ENCODE data around the gene MAP3K6. TPM values are rescaled to one million over a fixed set of nuclear protein-coding genes. Genes with fewer than 3 reads are reported as not detected.

The MAP3K6 gene
- total and polyA plus RNA-seq, 2 of the 13 experiments (the other 11 are each of a cell fraction or from before 2014, with no cell fraction given): 2.7 to 3.2 TPM

DNA sequence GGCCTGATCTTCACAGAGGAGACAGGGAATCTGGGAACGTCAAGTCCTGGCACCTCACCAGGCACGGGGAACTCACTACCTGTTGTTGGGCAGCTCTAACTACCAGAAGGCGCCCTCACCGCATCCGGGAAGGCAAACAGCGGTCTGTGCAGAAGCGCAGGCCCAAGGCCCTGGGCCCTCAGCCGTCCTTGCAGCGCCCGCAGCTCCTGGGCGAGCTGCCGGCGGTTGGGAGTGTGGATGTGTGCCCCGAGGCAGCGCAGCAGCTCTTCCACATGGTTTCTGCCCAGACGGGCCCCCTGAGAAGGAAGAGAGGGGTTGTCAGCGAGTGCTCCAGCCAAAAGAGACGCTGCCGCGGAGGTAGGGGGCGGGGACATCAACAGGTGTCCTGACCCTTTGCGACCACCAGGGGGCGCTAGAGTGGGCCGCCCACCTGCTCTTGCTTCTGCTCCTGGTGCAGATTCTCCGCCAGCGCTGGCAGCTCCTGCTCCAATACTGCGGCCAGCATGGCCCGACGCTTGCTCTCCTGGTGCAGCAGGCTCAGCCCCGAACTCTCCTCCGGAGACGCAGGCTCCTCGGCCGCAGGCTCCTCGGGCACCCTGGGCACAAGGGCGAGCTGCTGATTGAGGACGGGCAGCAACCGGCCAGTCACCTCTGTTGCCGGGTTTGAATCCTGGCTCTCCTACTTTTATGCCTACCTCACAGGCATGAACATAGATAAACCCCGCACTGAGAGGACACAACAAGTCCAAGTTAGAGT, 9.3 kb downstream of the MAP3K6 start (continued):
- TF ChIP-seq FOXO1 (CRISPR knock-in tag; IDR thresholded peaks at IDR 0.05) (0 out of 2 replicates have a peak, but pooled peaks have one; percentile 17), SAP130 (CRISPR knock-in tag; IDR thresholded peaks at IDR 0.05; ENCODE audit: low read depth) (peak; percentile 31; the same call in 1 of the 2 replicates), ZNF546 (CRISPR knock-in tag; conservative IDR thresholded peaks at IDR 0.05) (no peak), MEIS2 (CRISPR knock-in tag; IDR thresholded peaks at IDR 0.05) (peak; percentile 54; the same call in 1 of the 2 replicates), KDM3A (CRISPR knock-in tag; IDR thresholded peaks at IDR 0.05; ENCODE audit: low read depth) (0 out of 2 replicates have a peak, but pooled peaks have one; percentile 56), HOXA5 (CRISPR knock-in tag; IDR thresholded peaks at IDR 0.05) (0 out of 2 replicates have a peak, but pooled peaks have one; percentile 45), TBL1XR1 (IDR thresholded peaks at IDR 0.05; ENCODE audit: borderline replicate concordance, low read length, partially characterized antibody) (no peak), ZSCAN31 (CRISPR knock-in tag; IDR thresholded peaks at IDR 0.05; ENCODE audit: low read depth) (peak; percentile 21; the same call in 1 of the 2 replicates), IRF2 (CRISPR knock-in tag; IDR thresholded peaks at IDR 0.05) (0 out of 2 replicates have a peak, but pooled peaks have one; percentile 25), ZNF644 (CRISPR knock-in tag; IDR thresholded peaks at IDR 0.05; ENCODE audit: low read depth) (no peak), CCDC6 (CRISPR knock-in tag; IDR thresholded peaks at IDR 0.05) (no peak), SUZ12 (IDR thresholded peaks at IDR 0.05; ENCODE audit: low read depth, low read length) (no peak), SP5 (CRISPR knock-in tag; IDR thresholded peaks at IDR 0.05; ENCODE audit: borderline replicate concordance, low read depth) (peak; percentile 61; the same call in 1 of the 2 replicates), NR2F1 (CRISPR knock-in tag; IDR thresholded peaks at IDR 0.05) (no peak)
- TF ChIP-seq, protein P1, sequence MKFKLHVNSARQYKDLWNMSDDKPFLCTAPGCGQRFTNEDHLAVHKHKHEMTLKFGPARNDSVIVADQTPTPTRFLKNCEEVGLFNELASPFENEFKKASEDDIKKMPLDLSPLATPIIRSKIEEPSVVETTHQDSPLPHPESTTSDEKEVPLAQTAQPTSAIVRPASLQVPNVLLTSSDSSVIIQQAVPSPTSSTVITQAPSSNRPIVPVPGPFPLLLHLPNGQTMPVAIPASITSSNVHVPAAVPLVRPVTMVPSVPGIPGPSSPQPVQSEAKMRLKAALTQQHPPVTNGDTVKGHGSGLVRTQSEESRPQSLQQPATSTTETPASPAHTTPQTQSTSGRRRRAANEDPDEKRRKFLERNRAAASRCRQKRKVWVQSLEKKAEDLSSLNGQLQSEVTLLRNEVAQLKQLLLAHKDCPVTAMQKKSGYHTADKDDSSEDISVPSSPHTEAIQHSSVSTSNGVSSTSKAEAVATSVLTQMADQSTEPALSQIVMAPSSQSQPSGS (CRISPR knock-in tag; IDR thresholded peaks at IDR 0.05): 0 out of 2 replicates have a peak, but pooled peaks have one; percentile 20
- TF ChIP-seq, protein P2, sequence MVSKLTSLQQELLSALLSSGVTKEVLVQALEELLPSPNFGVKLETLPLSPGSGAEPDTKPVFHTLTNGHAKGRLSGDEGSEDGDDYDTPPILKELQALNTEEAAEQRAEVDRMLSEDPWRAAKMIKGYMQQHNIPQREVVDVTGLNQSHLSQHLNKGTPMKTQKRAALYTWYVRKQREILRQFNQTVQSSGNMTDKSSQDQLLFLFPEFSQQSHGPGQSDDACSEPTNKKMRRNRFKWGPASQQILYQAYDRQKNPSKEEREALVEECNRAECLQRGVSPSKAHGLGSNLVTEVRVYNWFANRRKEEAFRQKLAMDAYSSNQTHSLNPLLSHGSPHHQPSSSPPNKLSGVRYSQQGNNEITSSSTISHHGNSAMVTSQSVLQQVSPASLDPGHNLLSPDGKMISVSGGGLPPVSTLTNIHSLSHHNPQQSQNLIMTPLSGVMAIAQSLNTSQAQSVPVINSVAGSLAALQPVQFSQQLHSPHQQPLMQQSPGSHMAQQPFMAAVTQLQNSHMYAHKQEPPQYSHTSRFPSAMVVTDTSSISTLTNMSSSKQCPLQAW (CRISPR knock-in tag; IDR thresholded peaks at IDR 0.05): 0 out of 2 replicates have a peak, but pooled peaks have one; percentile 37
- TF ChIP-seq, protein P3, sequence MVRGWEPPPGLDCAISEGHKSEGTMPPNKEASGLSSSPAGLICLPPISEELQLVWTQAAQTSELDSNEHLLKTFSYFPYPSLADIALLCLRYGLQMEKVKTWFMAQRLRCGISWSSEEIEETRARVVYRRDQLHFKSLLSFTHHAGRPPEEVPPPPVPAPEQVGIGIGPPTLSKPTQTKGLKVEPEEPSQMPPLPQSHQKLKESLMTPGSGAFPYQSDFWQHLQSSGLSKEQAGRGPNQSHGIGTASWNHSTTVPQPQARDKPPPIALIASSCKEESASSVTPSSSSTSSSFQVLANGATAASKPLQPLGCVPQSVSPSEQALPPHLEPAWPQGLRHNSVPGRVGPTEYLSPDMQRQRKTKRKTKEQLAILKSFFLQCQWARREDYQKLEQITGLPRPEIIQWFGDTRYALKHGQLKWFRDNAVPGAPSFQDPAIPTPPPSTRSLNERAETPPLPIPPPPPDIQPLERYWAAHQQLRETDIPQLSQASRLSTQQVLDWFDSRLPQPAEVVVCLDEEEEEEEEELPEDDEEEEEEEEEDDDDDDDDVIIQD (CRISPR knock-in tag; IDR thresholded peaks at IDR 0.05; ENCODE audit: low read depth): no peak
- TF ChIP-seq, protein P4, sequence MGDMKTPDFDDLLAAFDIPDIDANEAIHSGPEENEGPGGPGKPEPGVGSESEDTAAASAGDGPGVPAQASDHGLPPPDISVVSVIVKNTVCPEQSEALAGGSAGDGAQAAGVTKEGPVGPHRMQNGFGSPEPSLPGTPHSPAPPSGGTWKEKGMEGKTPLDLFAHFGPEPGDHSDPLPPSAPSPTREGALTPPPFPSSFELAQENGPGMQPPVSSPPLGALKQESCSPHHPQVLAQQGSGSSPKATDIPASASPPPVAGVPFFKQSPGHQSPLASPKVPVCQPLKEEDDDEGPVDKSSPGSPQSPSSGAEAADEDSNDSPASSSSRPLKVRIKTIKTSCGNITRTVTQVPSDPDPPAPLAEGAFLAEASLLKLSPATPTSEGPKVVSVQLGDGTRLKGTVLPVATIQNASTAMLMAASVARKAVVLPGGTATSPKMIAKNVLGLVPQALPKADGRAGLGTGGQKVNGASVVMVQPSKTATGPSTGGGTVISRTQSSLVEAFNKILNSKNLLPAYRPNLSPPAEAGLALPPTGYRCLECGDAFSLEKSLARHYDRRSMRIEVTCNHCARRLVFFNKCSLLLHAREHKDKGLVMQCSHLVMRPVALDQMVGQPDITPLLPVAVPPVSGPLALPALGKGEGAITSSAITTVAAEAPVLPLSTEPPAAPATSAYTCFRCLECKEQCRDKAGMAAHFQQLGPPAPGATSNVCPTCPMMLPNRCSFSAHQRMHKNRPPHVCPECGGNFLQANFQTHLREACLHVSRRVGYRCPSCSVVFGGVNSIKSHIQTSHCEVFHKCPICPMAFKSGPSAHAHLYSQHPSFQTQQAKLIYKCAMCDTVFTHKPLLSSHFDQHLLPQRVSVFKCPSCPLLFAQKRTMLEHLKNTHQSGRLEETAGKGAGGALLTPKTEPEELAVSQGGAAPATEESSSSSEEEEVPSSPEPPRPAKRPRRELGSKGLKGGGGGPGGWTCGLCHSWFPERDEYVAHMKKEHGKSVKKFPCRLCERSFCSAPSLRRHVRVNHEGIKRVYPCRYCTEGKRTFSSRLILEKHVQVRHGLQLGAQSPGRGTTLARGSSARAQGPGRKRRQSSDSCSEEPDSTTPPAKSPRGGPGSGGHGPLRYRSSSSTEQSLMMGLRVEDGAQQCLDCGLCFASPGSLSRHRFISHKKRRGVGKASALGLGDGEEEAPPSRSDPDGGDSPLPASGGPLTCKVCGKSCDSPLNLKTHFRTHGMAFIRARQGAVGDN (CRISPR knock-in tag; IDR thresholded peaks at IDR 0.05): peak; percentile 73
- TF ChIP-seq, protein P5, sequence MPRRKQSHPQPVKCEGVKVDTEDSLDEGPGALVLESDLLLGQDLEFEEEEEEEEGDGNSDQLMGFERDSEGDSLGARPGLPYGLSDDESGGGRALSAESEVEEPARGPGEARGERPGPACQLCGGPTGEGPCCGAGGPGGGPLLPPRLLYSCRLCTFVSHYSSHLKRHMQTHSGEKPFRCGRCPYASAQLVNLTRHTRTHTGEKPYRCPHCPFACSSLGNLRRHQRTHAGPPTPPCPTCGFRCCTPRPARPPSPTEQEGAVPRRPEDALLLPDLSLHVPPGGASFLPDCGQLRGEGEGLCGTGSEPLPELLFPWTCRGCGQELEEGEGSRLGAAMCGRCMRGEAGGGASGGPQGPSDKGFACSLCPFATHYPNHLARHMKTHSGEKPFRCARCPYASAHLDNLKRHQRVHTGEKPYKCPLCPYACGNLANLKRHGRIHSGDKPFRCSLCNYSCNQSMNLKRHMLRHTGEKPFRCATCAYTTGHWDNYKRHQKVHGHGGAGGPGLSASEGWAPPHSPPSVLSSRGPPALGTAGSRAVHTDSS (CRISPR knock-in tag; conservative IDR thresholded peaks at IDR 0.05): 0 out of 2 replicates have a peak, but pooled peaks have one; percentile 74
